ENCODE data around the gene TIAM1.

TIAM1 gene

DNA sequence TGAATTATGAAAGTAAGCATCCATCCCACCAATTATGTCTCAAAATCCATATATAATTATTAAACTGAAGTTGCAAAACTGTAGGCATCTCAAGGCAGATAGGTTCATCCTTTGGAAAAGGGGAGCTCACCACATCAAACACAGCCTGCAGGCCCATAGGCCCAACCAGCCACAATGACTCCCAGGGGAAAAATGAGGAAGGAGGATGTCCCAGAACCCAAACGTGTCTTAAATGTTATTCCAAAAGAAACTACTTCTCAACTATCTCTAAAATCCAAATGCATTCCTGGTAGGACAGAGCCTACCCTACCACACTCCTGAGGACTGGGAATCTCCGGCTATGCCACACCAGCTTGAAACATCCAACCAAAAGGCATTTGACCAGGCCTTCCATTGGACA lies 12.8 kb downstream of the TIAM1 start:
- DNase-seq: no peak

DNA sequence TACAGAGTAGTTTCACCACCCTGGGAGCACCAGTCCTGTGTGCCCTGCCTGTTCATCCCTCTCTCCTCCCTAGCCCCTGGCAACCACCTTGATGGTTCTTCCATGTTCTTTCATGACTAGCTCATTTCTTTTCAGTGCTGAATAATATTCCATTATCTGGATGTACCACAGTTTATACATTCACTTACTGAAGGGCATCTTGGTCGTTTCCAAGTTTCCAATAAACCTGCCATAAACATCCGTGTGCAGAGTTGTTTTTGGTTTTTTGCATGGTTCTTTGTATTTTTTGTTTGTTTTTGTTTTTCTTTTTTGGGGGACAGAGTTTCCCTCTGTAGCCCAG lies 13.9 kb downstream of the TIAM1 start:
- DNase-seq: no peak

DNA sequence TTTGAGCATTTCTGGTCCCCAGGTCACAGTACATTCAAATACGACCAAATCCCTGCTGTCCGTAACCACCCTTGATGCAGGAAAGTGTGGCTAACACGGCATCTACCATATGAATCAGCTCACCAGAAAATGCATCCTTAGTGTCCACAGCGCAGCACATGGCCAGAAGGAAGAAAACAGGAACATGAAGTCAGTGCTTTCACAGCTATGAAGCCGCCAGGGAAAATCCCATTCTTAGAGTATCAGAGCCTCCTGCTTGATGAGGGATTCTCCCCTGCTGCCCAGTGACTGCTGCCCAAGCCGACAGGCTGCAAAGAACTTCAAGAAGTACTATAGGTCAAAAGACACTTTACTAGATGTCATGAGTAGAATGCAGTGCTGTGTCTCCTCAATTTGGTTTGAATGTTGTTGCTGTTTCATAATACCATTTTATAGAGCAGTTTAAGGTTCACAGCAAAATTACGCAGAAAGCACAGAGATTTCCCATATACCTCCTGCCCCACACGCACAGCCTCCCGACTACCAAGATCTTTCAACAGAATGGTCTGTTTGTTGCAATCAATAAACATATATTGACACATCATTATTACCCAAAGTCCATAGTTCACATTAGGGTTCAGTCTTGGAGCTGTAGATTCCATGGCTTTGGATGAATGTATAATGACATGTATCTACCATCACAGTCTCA lies 14.5 kb downstream of the TIAM1 start:
- no peak for DNase-seq

DNA sequence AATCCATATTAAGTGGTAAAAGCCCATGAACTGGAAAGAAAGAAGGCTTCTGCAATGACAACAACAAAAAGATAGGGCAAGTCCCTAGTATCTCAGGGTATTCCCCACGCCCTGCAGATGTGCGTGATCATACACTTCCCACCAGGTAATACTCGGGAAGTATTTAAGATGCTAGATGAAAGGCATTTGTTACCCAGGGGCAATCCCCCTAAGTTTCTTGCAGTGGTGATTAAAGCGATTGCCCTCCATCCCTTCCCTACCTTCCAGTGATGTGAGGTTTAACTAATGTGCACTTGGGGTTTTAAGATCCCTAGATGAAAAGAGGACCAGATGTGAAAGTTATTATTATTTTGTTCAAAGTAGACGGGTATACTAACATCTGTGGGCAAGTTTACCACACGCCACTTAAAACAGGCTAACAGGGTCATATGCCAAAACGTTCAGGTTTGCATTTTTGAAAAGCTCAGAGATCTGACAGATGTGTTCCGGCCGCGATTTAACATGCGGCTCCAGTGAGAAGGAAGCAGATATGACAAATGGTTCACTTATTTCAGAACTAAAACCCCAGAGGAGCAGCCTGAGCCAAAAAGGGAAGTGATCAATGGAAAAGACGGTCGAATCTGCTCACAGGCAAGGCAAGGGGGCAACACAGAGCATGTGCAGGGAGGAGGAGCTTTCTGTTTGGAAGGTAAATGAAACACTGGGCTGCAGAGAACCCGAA lies 17.4 kb downstream of the TIAM1 start:
- peak in 1 of 5 donors; percentile 57 for DNase-seq

DNA sequence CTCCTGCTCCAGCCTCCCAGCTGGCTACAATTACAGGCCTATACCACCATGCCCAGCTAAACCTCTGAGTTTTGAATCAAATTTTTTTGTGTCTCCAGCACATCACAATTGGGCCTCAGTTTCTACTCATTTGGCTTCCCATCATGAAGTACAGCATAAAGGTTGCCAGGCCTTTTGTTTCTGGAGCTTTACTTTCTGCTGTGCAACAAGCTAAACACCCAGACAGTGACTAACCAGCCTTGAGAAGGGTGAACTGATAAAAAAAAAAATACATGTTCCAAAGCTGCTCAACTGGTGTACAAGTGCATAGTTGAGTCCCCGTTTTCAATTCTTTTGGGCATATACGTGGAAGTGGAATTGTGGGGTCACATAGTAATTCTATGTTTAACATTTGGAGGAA lies 25.1 kb downstream of the TIAM1 start:
- no peak for DNase-seq

DNA sequence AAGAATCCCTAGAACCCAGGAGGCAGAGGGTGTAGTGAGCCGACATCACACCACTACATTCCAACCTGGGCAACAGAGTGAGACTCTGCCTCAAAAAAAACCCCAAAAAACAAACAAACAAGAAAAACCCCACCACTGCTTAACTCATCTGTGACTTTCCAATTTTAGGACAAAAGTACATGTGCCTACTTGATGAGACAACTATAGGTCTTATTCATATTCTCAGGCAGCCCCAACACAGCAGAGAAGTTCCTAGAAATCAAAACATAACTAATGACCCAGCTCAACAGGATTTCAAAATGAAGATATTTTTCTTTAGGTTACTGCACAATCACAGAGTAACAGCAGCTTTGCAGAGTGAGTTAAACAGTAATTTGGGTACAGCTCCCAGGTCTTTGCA lies 26.4 kb downstream of the TIAM1 start:
- no peak for DNase-seq

DNA sequence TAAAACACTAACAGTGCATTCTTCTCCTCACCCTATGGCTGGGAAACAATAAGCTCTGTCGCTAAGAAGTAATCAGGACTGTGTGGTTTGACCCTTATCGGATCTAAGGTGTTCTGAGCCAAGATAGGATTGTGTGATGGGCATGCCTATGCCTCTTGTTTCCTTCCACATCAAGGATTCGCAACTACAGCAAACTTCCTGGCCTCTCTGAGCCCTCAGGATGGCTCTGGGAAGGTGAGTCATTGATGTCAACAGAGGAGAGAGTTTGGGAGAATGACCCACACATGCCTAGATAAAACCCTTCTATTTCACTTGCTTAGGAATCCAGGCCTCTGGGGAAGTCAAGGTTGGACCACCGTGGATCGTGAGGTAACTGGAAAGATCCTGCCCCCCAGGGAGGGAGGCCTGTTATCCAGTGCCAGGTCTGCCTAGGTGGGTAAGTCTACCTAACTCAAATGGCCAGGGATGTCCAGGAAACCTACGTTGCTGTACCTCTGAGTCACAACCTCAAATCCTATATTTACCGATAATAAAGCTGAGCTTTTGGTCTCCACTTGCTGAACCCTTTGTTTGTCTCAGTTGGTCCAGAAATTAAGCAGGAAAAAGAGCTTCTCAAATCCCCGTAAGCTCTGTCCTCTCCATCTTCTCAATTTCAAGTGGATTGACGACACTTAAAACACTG lies 27.4 kb downstream of the TIAM1 start:
- no peak for DNase-seq

DNA sequence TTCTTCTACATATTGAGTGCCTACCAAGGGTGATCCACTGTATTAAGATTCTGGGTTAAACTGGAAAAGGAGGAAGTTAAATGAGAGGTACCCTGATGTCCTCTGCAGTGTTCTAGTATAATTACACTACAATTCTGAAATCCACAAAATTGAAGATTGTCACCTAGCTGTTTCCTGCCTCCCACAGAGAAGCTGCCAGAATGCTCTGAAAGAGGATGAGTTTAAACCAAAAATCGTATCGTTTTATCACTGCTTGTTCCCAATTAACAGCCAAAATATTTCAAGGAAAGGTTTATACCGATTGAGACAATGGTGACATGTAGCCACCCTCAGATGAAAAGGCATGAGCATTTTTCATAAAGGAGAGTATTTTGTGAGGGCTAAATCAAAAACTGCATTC lies 28.0 kb downstream of the TIAM1 start:
- no peak for DNase-seq

DNA sequence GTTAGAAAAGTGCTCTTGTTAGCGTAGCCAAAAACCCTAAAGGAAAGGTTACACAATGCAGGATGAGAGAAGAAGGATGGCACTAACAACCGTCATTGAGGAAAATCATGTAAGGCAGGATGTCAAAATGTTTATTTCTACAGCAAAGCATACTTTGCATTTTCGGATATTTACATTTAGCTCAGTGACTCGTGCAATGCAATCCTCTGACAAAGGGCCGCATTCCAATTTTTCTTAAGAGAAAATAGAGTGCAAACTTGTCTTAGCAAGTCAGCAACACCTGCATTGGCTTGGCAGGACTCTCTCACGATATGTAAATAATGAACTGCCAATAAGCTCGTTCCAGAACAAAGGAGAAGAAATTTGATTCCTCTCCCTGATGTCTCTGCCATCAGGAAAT lies 33.3 kb downstream of the TIAM1 start:
- no peak for DNase-seq

DNA sequence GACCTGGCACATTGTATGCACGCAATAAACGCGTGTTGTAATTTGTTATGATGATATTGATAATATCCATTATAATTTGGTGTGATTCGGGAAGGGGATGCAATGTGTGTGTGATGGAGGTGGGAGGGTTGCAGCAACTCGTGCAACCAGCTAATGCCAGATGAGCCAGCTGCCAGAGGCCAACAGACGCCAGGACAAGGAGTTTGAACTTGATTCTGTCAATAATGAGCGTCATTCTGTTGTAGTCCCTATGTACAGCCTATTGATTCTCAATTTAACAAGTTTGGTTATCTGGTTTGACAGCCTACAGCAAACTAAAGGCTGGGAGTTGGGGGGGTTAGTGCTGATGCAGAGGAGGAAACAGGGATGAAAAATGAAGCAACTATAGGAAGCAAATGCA lies 35.5 kb downstream of the TIAM1 start:
- no peak for DNase-seq

DNA sequence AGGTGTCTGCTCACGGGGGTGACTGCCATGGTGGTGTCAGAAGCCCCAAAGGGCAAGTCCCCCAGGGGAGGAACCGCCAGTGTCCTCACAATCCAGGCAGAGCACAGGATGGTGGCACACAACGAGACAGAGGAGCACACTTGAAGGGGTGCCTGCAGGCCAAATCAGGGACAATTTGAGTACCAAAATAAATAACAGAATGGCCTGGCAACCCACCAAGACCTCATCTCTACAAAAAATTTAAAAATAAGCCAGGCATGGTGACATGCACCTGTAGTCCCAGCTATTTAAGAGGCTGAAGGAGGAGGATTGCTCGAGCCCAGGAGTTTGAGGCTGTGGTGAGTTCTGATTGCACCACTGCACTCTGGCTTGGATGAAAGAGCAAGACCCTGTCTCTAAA lies 38.2 kb downstream of the TIAM1 start:
- DNase-seq: no peak

DNA sequence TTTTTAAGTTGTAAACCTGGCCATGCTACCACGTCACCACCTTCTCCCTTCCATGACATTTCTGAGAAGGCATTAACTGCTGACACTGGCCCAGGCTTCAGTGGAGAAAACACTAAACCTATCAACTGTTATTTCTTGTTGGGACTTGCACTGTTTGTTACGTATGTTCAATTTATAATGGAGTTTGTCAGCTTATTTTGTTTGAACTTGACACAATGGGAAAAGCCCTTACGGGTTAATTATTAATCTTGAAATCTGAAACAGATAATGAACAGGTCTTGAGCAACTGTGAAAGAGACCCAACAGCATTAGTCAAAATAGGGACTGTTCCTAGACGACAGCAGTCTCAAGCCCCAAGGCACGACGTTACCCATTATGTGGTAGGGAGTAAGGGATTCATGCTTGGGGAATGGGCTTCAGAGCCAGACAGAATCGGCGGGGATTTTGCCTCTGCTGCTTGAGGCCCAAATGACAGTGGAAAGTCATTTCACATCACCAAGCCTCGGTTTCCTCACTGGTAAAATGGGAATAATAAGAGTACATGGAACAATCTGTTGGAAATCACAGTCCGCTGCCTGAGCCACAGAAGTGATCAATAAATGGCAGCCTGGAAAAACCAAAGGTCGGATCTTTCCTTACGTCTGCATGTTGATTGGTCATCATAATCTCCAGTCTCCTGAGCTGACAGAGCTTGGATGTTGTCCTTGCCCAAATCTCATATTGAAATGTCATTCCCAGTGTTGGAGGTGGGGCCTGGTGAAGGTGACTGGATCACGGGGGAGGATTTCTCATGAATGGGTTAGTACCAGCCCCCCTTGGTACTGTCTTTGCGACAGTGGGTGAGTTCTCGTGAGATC lies 44.5 kb downstream of the TIAM1 start:
- DNase-seq: no peak

DNA sequence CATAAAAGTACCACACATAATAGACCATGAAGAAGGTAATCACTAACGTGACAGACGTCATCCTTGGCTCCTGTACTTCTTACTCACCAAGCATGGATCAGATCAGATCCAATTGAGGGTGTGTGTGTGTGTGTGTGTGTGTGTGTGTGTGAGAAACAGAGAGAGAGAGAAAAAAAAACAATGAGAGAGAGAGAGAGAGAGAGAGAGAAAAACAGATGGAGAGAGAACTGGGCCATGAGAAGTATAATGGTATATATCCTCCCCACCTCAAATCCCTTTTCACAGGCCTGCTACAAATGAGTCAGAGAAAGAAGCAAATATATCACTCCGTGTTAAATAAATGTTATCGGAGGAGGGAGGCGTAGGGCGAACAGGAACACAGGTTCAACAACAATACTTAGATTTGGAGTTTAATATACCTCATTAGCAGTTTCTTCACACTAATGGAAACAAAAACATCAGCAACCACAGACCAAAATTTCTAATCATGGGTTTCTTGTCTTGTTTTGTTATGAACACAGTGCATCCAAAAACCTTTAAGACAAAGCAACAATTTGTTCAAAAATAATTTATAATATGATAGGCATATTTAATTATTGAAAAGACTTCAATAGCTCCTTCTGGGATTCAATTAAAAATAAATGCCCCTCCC lies 45.3 kb downstream of the TIAM1 start:
- no peak for DNase-seq

DNA sequence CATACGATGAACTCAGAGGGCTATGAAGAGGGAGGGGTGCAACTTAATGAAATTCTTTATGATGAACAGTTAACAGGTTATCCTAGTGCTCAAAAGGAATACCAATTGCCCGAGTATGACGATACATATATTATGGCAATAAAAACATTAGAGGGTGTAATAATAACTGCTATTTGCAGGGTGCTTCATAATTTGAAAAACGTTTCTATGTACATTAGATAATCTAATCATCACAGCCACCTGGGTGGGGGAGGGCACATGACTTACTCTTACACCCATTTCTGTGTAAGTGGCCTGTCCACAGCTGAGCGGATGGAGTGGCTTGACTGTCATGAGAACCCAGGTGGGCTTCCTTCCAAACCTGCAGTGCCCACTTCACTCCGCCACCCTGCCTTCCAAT lies 46.3 kb downstream of the TIAM1 start:
- no peak for DNase-seq

DNA sequence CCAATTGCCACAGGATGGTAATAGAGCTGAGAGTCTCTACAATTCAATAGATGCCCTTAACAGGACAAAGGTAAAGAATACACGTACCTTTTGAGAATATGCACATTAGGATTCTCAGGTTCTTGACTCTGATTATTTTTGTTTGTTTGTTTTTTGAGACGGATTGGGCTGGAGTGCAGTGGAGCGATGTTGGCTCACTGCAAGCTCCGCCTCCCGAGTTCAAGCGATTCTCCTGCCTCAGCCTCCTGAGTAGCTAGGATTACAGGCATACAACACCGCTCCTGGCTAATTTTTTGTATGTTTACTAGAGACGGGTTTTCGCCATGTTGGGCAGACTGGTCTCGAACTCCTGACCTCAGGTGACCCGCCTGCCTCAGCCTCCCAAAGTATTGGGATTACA lies 48.4 kb downstream of the TIAM1 start:
- DNase-seq: no peak

DNA sequence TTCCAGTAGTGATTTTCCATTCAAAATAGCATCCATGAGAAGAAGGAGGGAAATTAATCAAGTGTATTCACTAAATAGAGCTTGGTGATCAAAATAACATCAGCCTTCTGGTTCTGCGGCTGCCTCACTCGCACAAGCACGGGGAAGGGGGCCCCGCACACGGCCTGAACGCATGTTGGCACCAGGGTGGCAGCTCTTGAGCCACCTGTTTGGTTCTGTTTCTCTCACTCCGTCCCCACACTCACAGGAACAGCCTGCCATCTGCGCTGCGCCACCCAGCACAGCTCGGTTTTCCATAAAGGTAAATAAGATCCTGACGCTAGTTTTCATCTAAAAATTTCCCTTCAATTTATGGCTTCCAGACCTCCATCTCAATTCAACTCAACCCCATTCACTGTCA lies 49.4 kb downstream of the TIAM1 start:
- DNase-seq: no peak

DNA sequence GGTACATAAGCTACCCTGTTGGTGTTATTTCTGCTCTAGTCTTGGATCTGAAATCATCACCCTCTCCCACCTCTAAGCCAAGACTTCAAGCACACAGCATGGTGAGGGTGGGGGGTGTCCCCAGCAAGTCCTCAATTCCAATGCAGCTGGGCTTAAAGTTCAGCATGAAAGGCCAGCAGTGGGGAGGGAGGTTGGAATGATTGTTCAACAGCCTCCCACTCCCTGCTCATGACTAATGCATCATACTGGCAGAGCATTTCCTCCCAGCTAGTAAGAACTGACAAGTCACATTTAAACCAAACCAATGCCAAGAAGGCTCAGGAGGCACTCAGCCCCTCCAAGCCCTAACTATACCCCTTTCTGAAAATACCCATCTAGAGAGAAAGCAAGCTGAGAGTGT lies 50.1 kb downstream of the TIAM1 start:
- peak in 1 of 5 donors; percentile 3 for DNase-seq

DNA sequence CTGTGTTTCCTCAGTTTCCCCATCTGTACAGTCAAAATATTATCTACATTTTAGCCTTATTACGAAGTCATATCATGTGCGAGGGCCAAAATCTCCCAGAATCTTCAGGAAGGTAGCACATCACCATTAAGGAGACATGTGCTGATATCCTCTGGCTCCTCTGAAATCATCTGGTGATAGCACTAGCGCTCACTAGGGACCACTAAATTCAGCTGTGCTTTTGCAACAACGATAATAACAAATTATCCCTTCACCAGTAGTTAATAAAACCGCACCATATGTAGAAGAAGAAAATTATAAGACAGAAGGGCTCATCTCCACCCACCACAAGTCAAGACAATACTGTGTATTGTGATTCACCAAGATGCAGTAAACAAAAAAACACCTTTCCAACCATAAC lies 53.3 kb downstream of the TIAM1 start:
- DNase-seq: no peak

DNA sequence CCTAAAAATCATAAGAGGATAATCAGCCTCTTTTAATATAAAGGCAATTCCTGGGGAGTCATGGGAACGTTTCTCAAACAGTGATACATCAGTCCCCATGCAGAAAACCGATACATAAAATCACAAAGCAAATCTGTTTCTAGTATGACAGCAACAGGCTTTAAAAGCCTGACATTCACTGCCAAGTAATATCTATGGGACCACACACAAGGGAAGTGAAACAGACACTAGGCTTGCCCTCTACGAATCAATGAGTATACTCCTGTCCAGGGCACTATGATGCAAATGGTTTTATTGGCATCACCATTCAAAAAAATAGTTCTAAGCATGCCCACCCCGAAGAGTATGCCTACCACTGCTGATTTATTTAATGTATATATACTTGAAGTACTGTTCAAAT lies 54.4 kb downstream of the TIAM1 start:
- DNase-seq: no peak

DNA sequence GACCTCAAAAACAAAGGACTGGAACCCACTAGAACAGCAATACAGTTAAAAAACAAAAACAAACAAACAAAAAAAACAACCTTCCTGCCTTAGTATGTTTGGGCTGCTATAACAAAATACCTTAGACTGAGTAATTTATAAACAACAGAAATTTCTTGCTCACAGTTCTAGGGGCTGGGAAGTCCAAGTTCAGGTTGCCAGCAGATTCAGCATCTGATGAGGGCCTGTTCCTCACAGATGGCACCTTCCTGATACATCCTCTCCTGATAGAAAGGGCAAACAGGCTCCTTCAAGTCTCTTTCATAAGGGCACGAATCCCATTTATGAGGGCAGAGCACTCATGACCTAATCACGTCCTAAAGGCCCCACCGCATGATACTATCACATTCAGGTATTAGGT lies 55.9 kb downstream of the TIAM1 start:
- DNase-seq: no peak

DNA sequence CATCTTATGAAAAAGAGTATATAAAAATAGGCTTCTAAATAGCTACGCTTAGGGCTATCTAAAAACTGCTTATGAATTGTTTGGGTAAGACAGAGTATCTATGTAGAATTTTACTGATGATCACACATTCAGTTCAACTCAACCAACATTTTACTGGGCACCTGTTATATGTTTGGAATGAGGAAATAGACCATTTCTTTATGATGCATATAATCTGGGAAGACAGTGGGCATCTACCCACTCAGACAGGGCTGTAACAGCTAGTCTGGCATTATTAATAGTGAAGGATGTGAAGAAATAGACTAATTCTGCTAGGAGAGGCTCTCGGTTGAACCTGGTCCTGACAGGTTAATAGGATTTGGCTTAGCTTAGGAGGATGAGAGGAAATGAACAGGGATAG lies 56.9 kb downstream of the TIAM1 start:
- no peak for DNase-seq

DNA sequence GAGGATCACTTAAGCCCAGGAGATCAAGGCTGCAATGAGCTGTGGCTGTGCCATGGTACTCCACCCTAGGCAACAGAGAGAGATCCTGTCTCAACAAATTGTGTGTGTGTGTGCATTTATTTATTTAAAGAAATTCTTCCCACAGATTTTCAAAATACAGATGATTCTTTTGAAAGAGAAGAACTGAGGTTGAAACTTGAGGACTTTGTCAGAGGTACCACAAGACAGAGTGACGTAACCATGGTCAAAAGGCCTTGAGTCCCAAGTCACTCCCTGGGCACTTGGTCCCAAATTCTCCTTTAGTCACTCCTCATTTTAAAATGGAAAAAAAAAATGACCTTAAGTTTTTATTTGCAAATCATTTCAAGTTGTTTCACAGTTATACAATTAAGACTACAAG lies 57.4 kb downstream of the TIAM1 start:
- no peak for DNase-seq

Measured in T-helper 1 cell (primary cell).